H1 (cell line): ENCODE measurements around the gene TFAP2D. TPM values are rescaled to one million over a fixed set of nuclear protein-coding genes. Genes with fewer than 3 reads are reported as not detected.

Experiments used
- CTCF ChIA-PET: fragments of 300-600 bp; sonication (Branson Sonifier 250); formaldehyde crosslinking; loops from one replicate; lab custom pipeline; 2021; ENCODE audit not compliant: partially characterized antibody; lab: Charles Lee
- POLR2A ChIA-PET: fragments of 300-600 bp; sonication (Branson Sonifier 250); formaldehyde crosslinking; loops from one replicate; lab custom pipeline; 2021; ENCODE audit warnings: inconsistent platforms; ENCODE audit not compliant: partially characterized antibody; lab: Charles Lee
- DNase-seq, 2 experiments: peaks; one replicate each; pipeline versions ENCODE4 v3.0.0 to v3.0.0-alpha.2; 2010 to 2022; ENCODE audit warnings: low spot score in 2 of 2, low read depth in 1 of 2, mixed read lengths in 1 of 2
- FAIRE-seq: peaks from 2 replicates; lab custom pipeline; 2011; peaks lifted over from hg19 to GRCh38; lab: Jason Lieb, UNC
- H2AFZ ChIP-seq: 2 replicates; pipeline ENCODE4 v1.8.1; 2012; ENCODE audit warnings: low read length, inconsistent platforms
- H2AK5ac ChIP-seq: 2 replicates; pipeline ENCODE4 v1.6.1; 2013; ENCODE audit warnings: low read depth, low read length
- H2BK120ac ChIP-seq: replicated peaks from 2 replicates; pipeline ENCODE3; 2013; ENCODE audit warnings: low read depth, low read length, inconsistent platforms
- H2BK12ac ChIP-seq: 2 replicates; pipeline ENCODE4 v1.6.1; 2013; ENCODE audit warnings: low read depth, low read length
- H2BK15ac ChIP-seq: 2 replicates; pipeline ENCODE4 v1.6.1; 2013; ENCODE audit warnings: low read length
- H2BK20ac ChIP-seq: 2 replicates; pipeline ENCODE4 v1.6.1; 2013; ENCODE audit warnings: low read length
- H2BK5ac ChIP-seq: 2 replicates; pipeline ENCODE4 v1.6.1; 2013; ENCODE audit warnings: low read depth, low read length
- H3K14ac ChIP-seq: 2 replicates; pipeline ENCODE4 v1.6.1; 2013; ENCODE audit warnings: inconsistent platforms; ENCODE audit not compliant: insufficient read length
- H3K18ac ChIP-seq: 2 replicates; pipeline ENCODE4 v1.6.1; 2013; ENCODE audit warnings: low read length; ENCODE audit errors: extremely low read depth
- H3K23ac ChIP-seq: 2 replicates; pipeline ENCODE4 v1.6.1; 2013; ENCODE audit warnings: inconsistent platforms; ENCODE audit not compliant: insufficient read length
- H3K23me2 ChIP-seq: 2 replicates; pipeline ENCODE4 v1.6.1; 2013; ENCODE audit warnings: low read depth, low read length
- H3K27ac ChIP-seq: 2 replicates; pipeline ENCODE4 v1.6.1; 2011; ENCODE audit warnings: low read depth, low read length, inconsistent platforms
- H3K27me3 ChIP-seq, 4 experiments: replicated peaks in 1 of 4; 1 replicate in 1 of 4; 2 replicates in 3 of 4; pipeline versions ENCODE4 v1.6.1 to v1.8.1; 2011 to 2013; ENCODE audit warnings: low read length in 3 of 4, mild to moderate bottlenecking in 3 of 4, inconsistent platforms in 2 of 4, mixed read lengths in 2 of 4, moderate library complexity in 1 of 4; ENCODE audit not compliant: control insufficient read depth in 3 of 4, insufficient read depth in 3 of 4; ENCODE audit errors: extremely low read depth in 1 of 4
- H3K36me3 ChIP-seq, 4 experiments: 2 replicates each; pipeline versions ENCODE4 v1.6.1 to v1.8.1; 2011 to 2013; ENCODE audit warnings: mild to moderate bottlenecking in 4 of 4, low read length in 3 of 4, moderate library complexity in 2 of 4, control low read depth in 1 of 4, inconsistent platforms in 1 of 4; ENCODE audit not compliant: insufficient read depth in 4 of 4, control insufficient read depth in 2 of 4
- H3K4ac ChIP-seq: replicated peaks from 2 replicates; pipeline ENCODE3; 2013; ENCODE audit warnings: low read length, low read depth, mixed read lengths, inconsistent platforms; ENCODE audit not compliant: insufficient read length
- H3K4me1 ChIP-seq, 4 experiments: replicated peaks in 1 of 4; 1 replicate in 1 of 4; 2 replicates in 3 of 4; pipeline versions ENCODE4 v1.6.1 to v1.8.1; 2011 to 2013; ENCODE audit warnings: low read length in 3 of 4, inconsistent platforms in 2 of 4, mixed read lengths in 1 of 4; ENCODE audit not compliant: insufficient read depth in 4 of 4, control insufficient read depth in 3 of 4
- H3K4me2 ChIP-seq, 2 experiments: 2 replicates each; pipeline versions ENCODE4 v1.6.1 to v1.8.1; 2011 to 2013; ENCODE audit warnings: low read depth in 2 of 2, low read length in 2 of 2, control low read depth in 1 of 2, inconsistent platforms in 1 of 2, mild to moderate bottlenecking in 1 of 2; ENCODE audit not compliant: insufficient read depth in 1 of 2
- H3K4me3 ChIP-seq, 4 experiments: fragments of 200-600, 300-600 bp in 1 of 4; sonication (generic), shearing (Covaris generic), sonication (Bioruptor Twin) in 1 of 4; 2 replicates each; pipeline versions ENCODE4 v1.5.1 to v1.8.1; 2011 to 2016; ENCODE audit warnings: low read length in 4 of 4, low read depth in 3 of 4, control low read depth in 2 of 4, inconsistent platforms in 2 of 4, mild to moderate bottlenecking in 2 of 4, mixed read lengths in 1 of 4, moderate library complexity in 1 of 4; ENCODE audit not compliant: insufficient read depth in 2 of 4; ENCODE audit errors: extremely low read depth in 1 of 4
- H3K56ac ChIP-seq: replicated peaks from 2 replicates; pipeline ENCODE3; 2013; ENCODE audit warnings: low read depth, mild to moderate bottlenecking, mixed read lengths, low read length, inconsistent platforms; ENCODE audit not compliant: insufficient read length
- H3K79me1 ChIP-seq: 2 replicates; pipeline ENCODE4 v1.6.1; 2013; ENCODE audit warnings: low read depth, low read length, control low read depth
- H3K79me2 ChIP-seq, 2 experiments: 2 replicates each; pipeline versions ENCODE4 v1.6.1 to v1.8.1; 2012 to 2013; ENCODE audit warnings: low read length in 2 of 2, mild to moderate bottlenecking in 2 of 2, inconsistent platforms in 1 of 2; ENCODE audit not compliant: insufficient read depth in 2 of 2, control insufficient read depth in 1 of 2
- H3K9ac ChIP-seq, 4 experiments: replicated peaks in 1 of 4; 1 replicate in 1 of 4; 2 replicates in 3 of 4; pipeline versions ENCODE4 v1.6.1 to v1.8.1; 2011 to 2013; ENCODE audit warnings: low read depth in 3 of 4, low read length in 3 of 4, control low read depth in 2 of 4, mild to moderate bottlenecking in 2 of 4, moderate library complexity in 2 of 4, inconsistent platforms in 1 of 4; ENCODE audit errors: extremely low read depth in 1 of 4
- H3K9me3 ChIP-seq, 2 experiments: 2 replicates each; pipeline versions ENCODE4 v1.6.1 to v1.8.1; 2012 to 2013; ENCODE audit warnings: mild to moderate bottlenecking in 2 of 2, moderate library complexity in 2 of 2, control low read depth in 1 of 2, inconsistent platforms in 1 of 2, low read depth in 1 of 2, low read length in 1 of 2, mixed read lengths in 1 of 2; ENCODE audit not compliant: insufficient read depth in 2 of 2
- H4K20me1 ChIP-seq, 2 experiments: replicated peaks in 1 of 2; 2 replicates each; pipeline versions ENCODE3 to v1.8.1; 2011 to 2013; ENCODE audit warnings: inconsistent platforms in 2 of 2, low read length in 2 of 2, mild to moderate bottlenecking in 1 of 2; ENCODE audit not compliant: insufficient read depth in 2 of 2, control insufficient read depth in 1 of 2
- H4K5ac ChIP-seq: 2 replicates; pipeline ENCODE4 v1.6.1; 2013; ENCODE audit warnings: low read length, low read depth, mixed read lengths, inconsistent platforms; ENCODE audit not compliant: insufficient read length
- H4K8ac ChIP-seq: 2 replicates; pipeline ENCODE4 v1.8.0; 2013; ENCODE audit warnings: mild to moderate bottlenecking, moderate library complexity, low read length, inconsistent platforms; ENCODE audit not compliant: insufficient read depth; ENCODE audit errors: extremely low read depth
- H4K91ac ChIP-seq: replicated peaks from 2 replicates; pipeline ENCODE3; 2013; ENCODE audit warnings: low read length, mixed read lengths, inconsistent platforms; ENCODE audit not compliant: insufficient read length
- EGR1 ChIP-seq: IDR thresholded peaks from 2 replicates; pipeline ENCODE4 v1.6.1; 2011; ENCODE audit warnings: low read depth, low read length, borderline replicate concordance
- EP300 ChIP-seq, 2 experiments: IDR thresholded peaks; 1 replicate in 1 of 2; 2 replicates in 1 of 2; pipeline ENCODE4 v1.6.1; 2011 to 2012; ENCODE audit warnings: low read depth in 2 of 2, low read length in 2 of 2, mild to moderate bottlenecking in 2 of 2, borderline replicate concordance in 1 of 2, inconsistent platforms in 1 of 2, moderate library complexity in 1 of 2
- GTF2F1 ChIP-seq: IDR thresholded peaks from 2 replicates; pipeline ENCODE4 v1.6.1; 2012; ENCODE audit warnings: low read depth, low read length, improper control_type of control experiment, borderline replicate concordance
- KDM5A ChIP-seq: fragments of 200-600 bp; IDR thresholded peaks from 2 replicates; pipeline ENCODE4 v1.7.1; 2012; ENCODE audit warnings: mild to moderate bottlenecking, low read length, inconsistent platforms, mixed read lengths
- NANOG ChIP-seq: IDR thresholded peaks from 2 replicates; pipeline ENCODE4 v1.6.1; 2011; ENCODE audit warnings: low read length, low read depth, mild to moderate bottlenecking, inconsistent platforms; ENCODE audit not compliant: insufficient read depth, poor library complexity, severe bottlenecking
- NRF1 ChIP-seq: IDR thresholded peaks from 2 replicates; pipeline ENCODE4 v1.6.1; 2011; ENCODE audit warnings: mild to moderate bottlenecking, low read depth, low read length, improper control_type of control experiment
- SAP30 ChIP-seq: fragments of 300-600 bp; sonication (generic); IDR thresholded peaks from 2 replicates; pipeline ENCODE4 v1.7.1; 2012; ENCODE audit warnings: low read length, moderate library complexity, mild to moderate bottlenecking, inconsistent platforms; ENCODE audit not compliant: insufficient read depth, insufficient replicate concordance
- SUZ12 ChIP-seq: fragments of 200-600 bp; sonication (generic); IDR thresholded peaks from 2 replicates; pipeline ENCODE4 v1.6.1; 2012; ENCODE audit warnings: mild to moderate bottlenecking, inconsistent platforms, low read length, moderate library complexity, mixed read lengths
- TBP ChIP-seq: IDR thresholded peaks from 2 replicates; pipeline ENCODE4 v1.6.1; 2011; ENCODE audit warnings: low read depth, low read length, improper control_type of control experiment
- WGBS, 2 experiments: shearing (Covaris generic) in 1 of 2; methylation state at CpG; one replicate each; pipeline versions ENCODE4 v1.1.6 to v1.1.7; 2013 to 2015; ENCODE audit warnings: low lambda C conversion rate in 2 of 2, mixed read lengths in 2 of 2, inconsistent platforms in 1 of 2, low coverage in 1 of 2, missing lambda C conversion rate in 1 of 2; ENCODE audit not compliant: insufficient replicate concordance in 2 of 2, insufficient coverage in 1 of 2, insufficient read length in 1 of 2; ENCODE audit errors: extremely low coverage in 1 of 2, missing lambda C conversion rate in 1 of 2; 5-methylcytosine and 5-hydroxymethylcytosine counted together
- polyA plus RNA-seq, 7 experiments: library from polyadenylated mRNA; depleted of rRNA in 3 of 7; stranded (reverse) in 5 of 7; unstranded in 2 of 7; fragments of >200 nt in 5 of 7; fragments of 200-250 nt in 2 of 7; gene quantifications; 1 replicate in 5 of 7; 2 replicates in 1 of 7; 4 replicates in 1 of 7; pipeline versions ENCODE4 v1.2.1 to v1.2.3, GENCODE V29; 2011 to 2013; ENCODE audit warnings: missing spikeins in 2 of 7, mixed read lengths in 2 of 7
- total RNA-seq: library from RNA; stranded (reverse); fragmentation: NEBNext Ultra II Directional; extraction: Animal tissue kit (Norgen Biotek cat#: 25700); gene quantifications from 2 replicates; pipeline ENCODE4 v1.2.1, GENCODE V29; 2021
- TF ChIP-seq, protein P1 (sequence below): IDR thresholded peaks from 2 replicates; pipeline ENCODE4 v1.6.1; 2011; ENCODE audit warnings: low read length, improper control_type of control experiment
- TF ChIP-seq, protein P2 (sequence below): IDR thresholded peaks from 2 replicates; pipeline ENCODE4 v1.6.1; 2011; ENCODE audit warnings: low read depth, mild to moderate bottlenecking, low read length; ENCODE audit not compliant: insufficient read depth

TFAP2D gene
- total and polyA plus RNA-seq, 2 of the 8 experiments (the other 6 are each of a cell fraction or from before 2014, with no cell fraction given), result not detected

DNA sequence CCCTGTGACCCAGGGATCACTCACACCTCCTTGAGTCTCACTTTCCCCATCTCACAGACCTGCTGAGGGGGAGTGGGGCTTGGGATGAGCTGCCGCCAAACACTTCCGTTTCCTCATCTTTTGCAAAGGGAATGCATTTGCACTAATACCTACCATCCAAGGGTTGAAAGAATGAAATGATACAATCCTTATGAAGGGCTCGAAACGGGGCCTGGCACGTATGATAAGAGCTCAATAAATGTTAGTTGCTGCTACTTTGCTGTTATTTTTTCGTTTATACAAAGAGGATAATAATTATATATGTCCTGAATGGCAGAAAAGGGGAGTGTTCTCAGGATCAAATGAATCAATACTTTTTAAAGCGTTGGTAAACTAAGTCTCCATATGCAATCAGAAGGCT is 6.1 kb upstream of the TFAP2D start:
- DNase-seq (no peak), FAIRE-seq (no peak)
- no peak overlapping the region for H2BK5ac ChIP-seq
- no peak overlapping the region for H2BK15ac ChIP-seq
- peaks cover 2 to 11% of the 10 kb centered on the region in 2 experiments for H4K20me1 ChIP-seq
- no peak overlapping the region for H2AFZ ChIP-seq
- H3K27me3 ChIP-seq, result peaks cover 66 to 86% (median 79%) of the 10 kb centered on the region in 4 experiments
- H2BK12ac ChIP-seq, result no peak overlapping the region
- H3K36me3 ChIP-seq, result no peaks in the 10 kb centered on the region
- no peak overlapping the region for H3K56ac ChIP-seq
- no peak overlapping the region for H2AK5ac ChIP-seq
- H3K79me1 ChIP-seq, result no peaks in the 10 kb centered on the region
- no peaks in the 10 kb centered on the region for H3K9me3 ChIP-seq
- H3K4me1 ChIP-seq, result peaks cover 3 to 22% (median 7%) of the 10 kb centered on the region in 4 experiments
- no peak overlapping the region for H4K91ac ChIP-seq
- no peak overlapping the region for H4K5ac ChIP-seq
- H3K18ac ChIP-seq, result no peak overlapping the region; the same call in 1 of the 2 replicates
- no peaks in the 10 kb centered on the region for H3K79me2 ChIP-seq
- 5% methylated on average over 7 of the region's 7 CpGs; no CpG with 5 or more reads in 1 of the 2 experiments for WGBS, 2 experiments
- no peak overlapping the region for H4K8ac ChIP-seq
- ChIA-PET CTCF (interaction anchor here (0.6 to 1.8 kb wide), 4 partner anchors 8 to 1257 kb away, joined by 3 to 10 read pairs (median 4); no protein-coding TSS in a partner anchor), POLR2A (no interaction called here)
- peak overlapping the region; percentile 51 to 83 for H3K4me2 ChIP-seq
- H3K27ac ChIP-seq, result no peak overlapping the region
- H2BK20ac ChIP-seq, result no peak overlapping the region
- peak overlapping the region in 3 of 4 experiments; percentile 3 to 55 (median 6); a peak in 4 of 8 replicates for H3K4me3 ChIP-seq
- H3K23ac ChIP-seq, result no peak overlapping the region
- H2BK120ac ChIP-seq, result no peak overlapping the region
- H3K9ac ChIP-seq, result no peak overlapping the region
- no peak overlapping the region for H3K4ac ChIP-seq
- H3K23me2 ChIP-seq, result peaks cover 4% of the 10 kb centered on the region; the same call in 1 of the 2 replicates
- no peak overlapping the region for H3K14ac ChIP-seq
- TF ChIP-seq GTF2F1 (no peak), SUZ12 (peak; percentile 39), SAP30 (no peak), EP300 (IDR thresholded peaks at IDR 0.05; ENCODE audit: borderline replicate concordance in 1 of 2, low read depth in 2 of 2, low read length in 2 of 2) (no peak), EGR1 (no peak), KDM5A (no peak), NANOG (no peak), TBP (no peak), NRF1 (no peak)
- TF ChIP-seq, protein P1, sequence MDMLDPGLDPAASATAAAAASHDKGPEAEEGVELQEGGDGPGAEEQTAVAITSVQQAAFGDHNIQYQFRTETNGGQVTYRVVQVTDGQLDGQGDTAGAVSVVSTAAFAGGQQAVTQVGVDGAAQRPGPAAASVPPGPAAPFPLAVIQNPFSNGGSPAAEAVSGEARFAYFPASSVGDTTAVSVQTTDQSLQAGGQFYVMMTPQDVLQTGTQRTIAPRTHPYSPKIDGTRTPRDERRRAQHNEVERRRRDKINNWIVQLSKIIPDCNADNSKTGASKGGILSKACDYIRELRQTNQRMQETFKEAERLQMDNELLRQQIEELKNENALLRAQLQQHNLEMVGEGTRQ, result no peak
- TF ChIP-seq, protein P2, sequence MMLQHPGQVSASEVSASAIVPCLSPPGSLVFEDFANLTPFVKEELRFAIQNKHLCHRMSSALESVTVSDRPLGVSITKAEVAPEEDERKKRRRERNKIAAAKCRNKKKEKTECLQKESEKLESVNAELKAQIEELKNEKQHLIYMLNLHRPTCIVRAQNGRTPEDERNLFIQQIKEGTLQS, result no peak
